NCI-H1930 (cell line): ENCODE measurements around the gene SEC63.
"Not testable (repeated sequence)": the region's sequence is repeated elsewhere in the genome, so short reads cannot be mapped to it uniquely, and the experiment has no call there.

Experiments
- DNase-seq, 2 experiments: peaks; one replicate each; lab custom pipeline; 2025; lab: John Stamatoyannopoulos, UW

The SEC63 gene

GRCh38 chr6:107972413-107973096, 14.5 kb upstream of the SEC63 start:
- no peak for DNase-seq

GRCh38 chr6:107971181-107971580, 13.2 kb upstream of the SEC63 start:
- no peak for DNase-seq

GRCh38 chr6:107970255-107970654, 12.2 kb upstream of the SEC63 start:
- DNase-seq = no peak

- DNase-seq = no peak
Observed at GRCh38 chr6:107968081-107968480, 10.1 kb upstream of the SEC63 start.

GRCh38 chr6:107965746-107966145, 7.7 kb upstream of the SEC63 start:
- DNase-seq = no peak

- DNase-seq = no peak
Observed at GRCh38 chr6:107962723-107963122, 4.7 kb upstream of the SEC63 start.

GRCh38 chr6:107959392-107959791, 1.4 kb upstream of the SEC63 start:
- DNase-seq = no peak

- DNase-seq = not testable (repeated sequence)
Observed at GRCh38 chr6:107958689-107959362, 818 bp upstream of the SEC63 start.

- DNase-seq = no peak
Observed at GRCh38 chr6:107957308-107957908, 600 bp downstream of the SEC63 start.

GRCh38 chr6:107956586-107957307, 1.3 kb downstream of the SEC63 start:
- DNase-seq = no peak

GRCh38 chr6:107956181-107956580, 1.8 kb downstream of the SEC63 start:
- DNase-seq = no peak

- DNase-seq = not testable (repeated sequence)
Observed at GRCh38 chr6:107953858-107954414, 4.1 kb downstream of the SEC63 start.

GRCh38 chr6:107943626-107944439, 14.2 kb downstream of the SEC63 start:
- no peak for DNase-seq

- no peak for DNase-seq
Observed at GRCh38 chr6:107942142-107942541, 15.9 kb downstream of the SEC63 start.

- DNase-seq = no peak
Observed at GRCh38 chr6:107941627-107942026, 16.4 kb downstream of the SEC63 start.

- no peak for DNase-seq
Observed at GRCh38 chr6:107941199-107941598, 16.8 kb downstream of the SEC63 start.

GRCh38 chr6:107936910-107937292, 21.1 kb downstream of the SEC63 start:
- not testable (repeated sequence) for DNase-seq

- no peak for DNase-seq
Observed at GRCh38 chr6:107936162-107936909, 21.7 kb downstream of the SEC63 start.

- not testable (repeated sequence) for DNase-seq
Observed at GRCh38 chr6:107934229-107934628, 23.8 kb downstream of the SEC63 start.

GRCh38 chr6:107932580-107932979, 25.4 kb downstream of the SEC63 start:
- no peak for DNase-seq

- no peak for DNase-seq
Observed at GRCh38 chr6:107931894-107932293, 26.1 kb downstream of the SEC63 start.
